ENCODE measurements around the gene TBL2. TPM values are rescaled to one million over a fixed set of nuclear protein-coding genes. Genes with fewer than 3 reads are reported as not detected.
"Not testable (repeated sequence)": the region's sequence is repeated elsewhere in the genome, so short reads cannot be mapped to it uniquely, and the experiment has no call there.

TBL2 gene, protein sequence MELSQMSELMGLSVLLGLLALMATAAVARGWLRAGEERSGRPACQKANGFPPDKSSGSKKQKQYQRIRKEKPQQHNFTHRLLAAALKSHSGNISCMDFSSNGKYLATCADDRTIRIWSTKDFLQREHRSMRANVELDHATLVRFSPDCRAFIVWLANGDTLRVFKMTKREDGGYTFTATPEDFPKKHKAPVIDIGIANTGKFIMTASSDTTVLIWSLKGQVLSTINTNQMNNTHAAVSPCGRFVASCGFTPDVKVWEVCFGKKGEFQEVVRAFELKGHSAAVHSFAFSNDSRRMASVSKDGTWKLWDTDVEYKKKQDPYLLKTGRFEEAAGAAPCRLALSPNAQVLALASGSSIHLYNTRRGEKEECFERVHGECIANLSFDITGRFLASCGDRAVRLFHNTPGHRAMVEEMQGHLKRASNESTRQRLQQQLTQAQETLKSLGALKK
- 7.8 TPM for total RNA-seq
- long read RNA-seq, full-length matches to known transcripts: 14 of 21 reads
- long read RNA-seq, partial matches to known transcripts: 1 of 21 reads
- long read RNA-seq, other reads (novel, unspliced or antisense): 6 of 21 reads

DNA sequence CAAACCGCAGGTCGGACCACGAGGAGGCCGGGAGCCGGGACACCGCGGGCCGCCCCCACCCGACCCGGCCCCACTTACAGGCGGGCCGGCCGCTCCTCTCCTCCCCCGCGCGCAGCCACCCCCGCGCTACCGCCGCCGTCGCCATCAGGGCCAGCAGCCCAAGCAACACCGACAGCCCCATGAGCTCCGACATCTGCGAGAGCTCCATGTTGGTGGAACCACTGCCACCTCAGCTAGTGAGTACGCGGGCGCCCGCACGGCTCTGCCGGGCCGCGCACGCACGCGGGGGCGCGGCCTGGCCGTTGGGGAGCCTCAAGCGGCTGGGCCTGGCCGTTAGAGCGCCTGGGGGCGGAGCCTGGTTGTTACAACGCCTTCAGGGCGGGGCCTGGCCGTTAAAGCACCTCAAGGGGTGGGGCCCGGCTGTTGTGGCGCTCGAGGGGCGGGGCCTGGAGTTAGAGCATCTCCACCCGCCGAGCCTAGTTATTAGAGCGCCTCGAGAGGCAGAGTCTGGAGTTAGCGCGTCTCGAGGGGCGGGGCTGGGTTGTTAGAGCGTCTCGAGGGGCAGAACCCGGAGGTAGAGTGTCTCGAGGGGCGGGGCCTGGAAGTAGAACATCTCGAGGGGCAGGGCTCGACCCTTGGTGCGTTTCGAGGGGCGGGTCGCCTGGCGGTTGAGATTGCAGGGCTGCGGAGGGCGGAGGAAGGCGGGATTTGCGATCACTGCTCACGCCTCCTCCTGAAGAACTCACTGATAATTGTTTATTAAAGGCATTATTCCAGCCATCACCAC, at the start of gene TBL2:
TBL2 (minus strand) TSS at position 238 of the 787 bp plus-strand sequence; CDS start at position 208, 30 bp downstream.
- intact Hi-C loops (cut with micrococcal nuclease): no loop called here
- peak; percentile 100 for DNase-seq
- ATAC-seq: peak; percentile 97

DNA sequence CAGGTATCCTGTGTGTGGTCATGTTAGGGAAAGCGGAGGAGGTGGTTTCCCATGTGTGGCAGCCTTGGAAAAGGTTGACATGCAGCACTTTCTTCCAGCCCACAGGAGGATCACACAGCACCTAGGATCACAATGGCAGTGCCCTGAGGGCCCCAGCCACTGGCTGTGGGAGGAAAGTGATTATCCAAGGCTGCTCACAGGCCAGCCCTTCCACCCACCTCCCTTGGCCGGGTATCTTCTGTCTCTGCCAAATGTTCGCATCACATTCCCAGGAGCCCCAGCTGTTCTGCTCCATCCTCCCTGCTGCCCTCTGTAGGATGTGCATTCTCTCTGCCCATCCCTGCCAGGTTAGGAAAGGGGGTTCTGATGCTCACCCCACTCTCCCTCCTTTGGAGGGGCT, 48.4 kb upstream of the TBL2 start:
- intact Hi-C loops (cut with micrococcal nuclease): no loop called here

DNA sequence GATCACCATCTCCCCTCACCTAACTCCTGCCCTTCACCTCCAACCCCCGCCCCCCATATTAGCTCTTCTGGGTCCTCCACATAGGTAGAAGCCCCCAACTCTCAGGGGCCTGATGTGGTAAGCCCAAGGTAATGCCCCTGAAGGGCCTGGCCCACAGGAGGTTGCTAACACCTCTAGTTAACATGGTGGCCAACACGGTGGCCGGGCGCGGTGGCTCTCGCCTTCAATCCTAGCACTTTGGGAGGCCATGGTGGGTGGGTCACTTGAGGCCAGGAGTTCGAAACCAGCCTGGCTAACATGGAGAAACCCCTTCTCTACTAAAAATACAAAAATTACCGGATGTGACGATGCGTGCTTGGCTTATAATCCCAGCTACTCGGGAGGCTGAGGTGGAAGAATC, 46.9 kb upstream of the TBL2 start:
- DNase-seq: no peak

More for the DNA sequence above, 48.4 kb upstream of the TBL2 start:
- DNase-seq: no peak
- no peak for ATAC-seq

DNA sequence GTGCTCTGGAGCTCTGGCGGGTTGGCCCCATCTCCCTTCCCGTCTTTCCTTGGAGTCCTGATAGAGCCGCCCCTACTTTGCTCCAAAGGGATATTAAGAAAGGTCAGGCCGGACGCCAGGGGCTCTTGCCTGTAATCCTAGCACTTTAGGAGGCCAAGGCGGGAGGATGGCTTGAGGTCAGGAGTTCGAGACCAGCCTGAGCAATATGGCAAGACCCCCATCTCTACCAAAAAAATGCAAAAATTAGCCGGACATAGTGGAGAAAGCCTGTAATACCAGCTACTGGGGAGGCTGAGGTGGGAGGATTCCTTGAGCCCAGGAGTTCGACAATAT, 46.3 kb upstream of the TBL2 start:
- no peak for ATAC-seq

More for the DNA sequence above, 46.9 kb upstream of the TBL2 start:
- no peak for ATAC-seq
- intact Hi-C loops (cut with micrococcal nuclease): no loop called here

DNA sequence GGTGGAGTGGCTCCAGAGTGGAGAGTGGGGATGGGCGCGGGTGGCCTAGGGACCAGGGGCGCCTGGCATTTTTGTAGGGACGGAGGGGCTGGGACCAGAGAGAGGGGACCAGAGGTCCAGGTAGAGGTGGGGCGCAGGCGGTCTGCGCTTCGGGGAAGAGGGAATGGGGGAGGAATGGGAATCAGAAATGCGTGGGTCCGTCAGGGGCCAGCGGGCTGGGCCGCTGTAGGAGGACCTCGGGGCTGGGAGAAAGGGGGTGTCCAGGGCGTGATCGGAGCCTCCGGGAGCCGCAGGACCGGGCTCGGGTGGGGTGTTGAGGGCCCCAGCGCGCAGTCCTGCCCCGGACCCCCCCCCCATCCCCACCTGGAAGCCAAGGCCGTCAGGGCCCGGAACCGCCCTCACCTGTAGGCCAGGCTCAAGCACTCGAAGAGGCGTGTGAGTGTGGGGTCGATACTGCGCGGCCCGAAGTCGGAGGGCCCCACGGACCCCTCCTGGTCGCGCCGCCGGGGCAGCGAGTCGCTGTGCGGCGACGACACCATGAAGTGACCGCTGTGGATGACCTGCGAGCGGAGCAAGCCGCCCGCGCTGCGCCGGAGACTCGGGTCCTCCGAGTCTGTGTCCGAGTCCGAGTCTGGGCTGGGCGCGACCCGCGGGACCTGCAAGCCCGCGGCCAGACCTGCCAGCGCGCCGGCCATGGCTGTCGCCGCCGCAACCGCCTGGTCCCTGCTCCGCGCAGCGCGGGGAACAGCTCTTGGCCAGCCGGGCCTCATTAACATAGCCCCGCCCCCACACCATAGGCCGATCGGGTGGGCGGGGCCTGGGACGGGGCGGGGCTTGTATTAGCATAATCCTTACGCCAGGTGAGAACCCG, 45.7 kb upstream of the TBL2 start, which contains the start of gene MLXIPL:
MLXIPL (minus strand) TSS at position 725 of the 871 bp plus-strand sequence; CDS start at position 695, 30 bp downstream.
- peak; percentile 96 for ATAC-seq
- DNase-seq: peak; percentile 87
- intact Hi-C loops (cut with micrococcal nuclease): no loop called here

More for the DNA sequence above, 46.3 kb upstream of the TBL2 start:
- DNase-seq: no peak
- intact Hi-C loops (cut with micrococcal nuclease): no loop called here

DNA sequence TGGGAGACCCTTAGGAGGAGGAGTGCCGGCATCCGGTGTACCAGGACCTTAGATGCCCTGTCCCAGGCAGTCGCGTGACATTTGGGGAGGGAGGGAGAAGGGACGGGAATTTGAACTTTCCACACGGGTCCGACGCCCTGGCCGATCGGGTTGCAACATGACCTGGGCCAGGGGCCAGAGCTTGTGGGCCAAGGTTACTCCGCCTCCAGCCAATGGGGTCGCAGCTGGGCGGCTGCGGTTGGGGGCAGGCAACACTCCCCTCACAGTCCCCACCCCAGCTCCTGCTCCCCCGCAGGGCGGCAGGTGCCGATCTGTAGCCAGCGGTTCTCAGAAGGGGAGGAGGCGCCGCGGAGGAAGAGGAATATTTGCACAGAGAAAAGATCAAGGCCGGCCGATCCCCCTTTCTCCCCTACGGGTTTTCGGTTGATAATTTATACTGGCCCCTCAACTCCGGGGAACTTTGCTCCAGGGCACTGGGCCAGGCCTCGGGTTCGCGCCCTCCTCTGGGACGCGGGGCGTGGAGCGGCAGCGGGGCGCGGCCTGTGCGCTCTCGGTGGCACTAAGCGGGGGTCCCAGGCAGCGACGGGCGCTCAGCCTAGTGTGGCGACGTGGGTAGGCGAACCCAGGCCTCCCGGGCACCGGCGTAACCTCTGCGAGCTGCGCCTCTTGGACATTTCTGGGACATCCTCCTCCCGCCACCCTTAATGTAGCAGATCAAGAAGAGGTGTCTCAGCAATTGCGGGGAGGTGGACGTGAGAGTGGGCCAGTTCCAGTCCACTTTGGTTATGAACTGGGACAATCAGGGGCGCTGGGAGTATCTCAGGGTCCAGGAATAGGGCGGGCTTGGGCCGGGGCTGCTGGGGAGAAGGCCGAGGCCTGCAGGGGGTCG, 44.8 kb upstream of the TBL2 start:
- DNase-seq (peak; percentile 73), ATAC-seq (peak; percentile 59)
- intact Hi-C loops (cut with micrococcal nuclease): no loop called here

DNA sequence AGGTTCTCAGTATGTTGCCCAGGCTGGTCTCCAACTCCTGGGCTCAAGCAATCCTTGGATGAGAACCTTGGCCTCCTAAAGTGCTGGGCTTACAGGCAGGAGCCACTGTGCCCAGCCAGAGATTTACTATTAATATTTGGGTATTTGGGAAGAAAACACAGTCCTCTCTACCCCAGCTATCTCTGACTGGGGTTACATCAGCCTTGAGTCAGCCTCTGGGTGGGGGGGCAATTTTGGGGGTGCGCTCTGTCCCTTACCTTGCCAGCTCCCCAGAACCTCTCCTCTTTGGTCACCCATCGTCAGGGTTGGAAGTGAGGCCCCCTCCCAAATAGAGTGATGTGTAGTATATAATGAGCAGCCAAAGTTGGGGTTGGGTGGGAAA, 44.1 kb upstream of the TBL2 start:
- intact Hi-C loops (cut with micrococcal nuclease): no loop called here
- DNase-seq: no peak
- ATAC-seq: no peak

DNA sequence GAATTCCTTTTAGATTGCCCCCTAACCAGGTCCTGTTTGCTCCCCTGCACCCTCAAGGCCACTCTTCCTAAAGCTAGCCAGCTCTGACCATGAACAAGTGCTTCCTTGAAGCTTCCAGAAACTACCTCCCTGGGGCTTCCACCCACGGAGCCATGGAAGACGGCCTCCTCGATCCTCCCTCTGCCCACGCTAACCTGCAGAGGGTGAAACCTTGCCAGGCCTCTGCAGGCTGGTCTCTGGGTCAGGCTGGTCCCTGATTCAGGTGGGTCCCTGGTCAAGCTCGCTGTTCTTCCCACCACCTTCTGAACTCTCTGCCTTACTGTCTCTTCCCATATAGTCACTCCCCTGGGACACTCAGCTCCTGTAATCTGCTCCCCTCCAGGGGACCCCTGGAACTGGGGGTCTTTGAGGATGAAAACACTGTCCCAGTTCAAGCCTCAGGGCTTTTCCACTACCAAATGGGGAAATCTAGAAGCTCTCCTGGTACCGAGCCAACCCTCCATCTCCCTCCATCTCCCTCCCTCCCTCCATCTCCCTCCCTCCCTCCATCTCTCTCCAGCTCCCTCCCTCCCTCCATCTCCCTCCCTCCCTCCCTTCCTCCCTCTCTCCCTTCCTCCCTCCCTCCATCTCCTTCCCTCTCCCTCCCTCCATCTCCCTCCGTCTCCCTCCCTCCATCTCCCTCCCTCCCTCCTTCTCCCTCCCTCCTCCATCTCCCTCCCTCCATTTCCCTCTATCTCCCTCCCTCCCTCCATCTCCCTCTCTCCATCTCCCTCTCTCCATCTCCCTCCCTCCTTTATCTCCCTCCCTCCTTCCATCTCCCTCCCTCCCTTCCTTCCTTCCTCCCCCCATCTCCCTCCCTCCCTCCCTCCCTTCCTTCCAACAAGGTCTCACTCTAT, 43.0 kb upstream of the TBL2 start:
- ATAC-seq (no peak), DNase-seq (no peak)
- intact Hi-C loops (cut with micrococcal nuclease): no loop called here

DNA sequence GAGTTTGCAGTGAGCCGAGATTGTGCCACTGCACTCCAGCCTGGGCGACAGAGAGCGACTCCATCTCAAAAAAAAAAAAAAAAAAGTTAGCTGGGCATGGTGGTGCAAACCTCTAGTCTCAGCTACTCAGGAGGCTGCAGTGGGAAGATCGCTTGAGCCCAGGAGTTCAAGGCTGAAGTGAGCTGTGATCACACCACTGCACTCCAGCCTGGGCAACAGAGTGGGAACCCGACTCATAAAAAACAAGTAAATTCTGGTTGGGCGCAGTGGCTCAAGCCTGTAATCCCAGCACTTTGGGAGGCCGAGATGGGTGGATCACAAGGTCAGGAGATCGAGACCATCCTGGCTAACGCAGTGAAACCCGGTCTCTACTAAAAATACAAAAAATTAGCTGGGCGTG, 41.0 kb upstream of the TBL2 start:
- intact Hi-C loops (cut with micrococcal nuclease); ATAC-seq; DNase-seq: not testable (repeated sequence)

DNA sequence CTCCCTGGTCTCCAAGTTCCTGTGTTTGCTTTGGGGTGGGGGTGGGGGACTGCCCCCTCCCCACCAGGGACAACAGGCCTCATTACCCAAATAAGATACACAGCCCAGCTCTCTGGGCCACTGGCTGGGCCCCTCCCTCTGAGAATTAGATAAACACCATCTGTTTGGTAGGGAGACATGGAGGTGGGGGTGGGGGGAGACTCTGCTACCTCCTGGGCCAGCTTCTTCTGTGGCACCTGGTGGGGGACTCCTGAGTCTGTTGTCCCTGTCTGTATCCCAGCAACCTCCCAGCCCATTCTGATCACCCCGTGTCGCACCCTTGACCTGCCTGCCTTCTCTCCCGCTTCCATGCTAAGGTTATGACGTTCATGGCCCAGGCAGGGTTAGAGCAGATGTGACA, 40.2 kb upstream of the TBL2 start:
- no peak for ATAC-seq
- intact Hi-C loops (cut with micrococcal nuclease): no loop called here
- DNase-seq: no peak

DNA sequence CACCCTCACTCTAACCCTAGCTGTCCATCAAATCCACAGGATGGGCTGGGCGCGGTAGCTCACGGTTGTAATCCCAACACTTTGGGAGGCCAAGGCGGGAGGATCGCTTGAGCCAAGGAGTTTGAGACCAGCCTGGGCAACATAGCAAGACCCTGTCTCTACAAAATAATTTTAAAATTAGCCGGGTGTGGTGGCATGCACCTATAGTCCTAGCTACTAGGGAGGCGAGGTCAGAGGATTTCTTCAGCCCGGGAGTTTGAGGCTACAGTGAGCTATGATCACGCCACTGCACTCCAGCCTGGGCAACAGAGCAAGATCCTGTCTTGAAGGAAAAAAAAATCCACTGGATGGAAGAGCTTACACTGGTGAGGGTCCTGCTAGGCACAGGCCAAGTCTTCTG, 39.1 kb upstream of the TBL2 start:
- ATAC-seq; DNase-seq; intact Hi-C loops (cut with micrococcal nuclease): not testable (repeated sequence)

DNA sequence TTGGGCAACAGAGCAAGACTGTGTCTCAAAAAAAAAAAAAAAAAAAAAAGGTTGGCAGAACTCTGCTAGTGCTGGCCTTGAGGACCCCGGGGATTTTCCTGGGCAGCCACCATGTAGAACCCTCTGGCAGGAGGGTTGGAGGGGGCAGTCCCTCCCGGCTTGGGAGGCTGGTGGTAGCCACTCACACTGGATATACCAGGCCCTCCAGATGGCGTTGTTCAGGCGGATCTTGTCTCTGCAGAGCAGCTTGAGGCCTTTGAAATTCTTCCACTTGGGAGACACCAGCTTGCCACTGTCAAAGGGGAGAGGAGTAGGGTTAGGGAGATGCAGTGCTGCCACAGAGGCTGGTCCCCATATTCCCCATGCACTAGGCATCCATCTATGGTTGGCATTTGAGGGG, 37.5 kb upstream of the TBL2 start:
- intact Hi-C loops (cut with micrococcal nuclease): no loop called here
- no peak for DNase-seq
- ATAC-seq: no peak

DNA sequence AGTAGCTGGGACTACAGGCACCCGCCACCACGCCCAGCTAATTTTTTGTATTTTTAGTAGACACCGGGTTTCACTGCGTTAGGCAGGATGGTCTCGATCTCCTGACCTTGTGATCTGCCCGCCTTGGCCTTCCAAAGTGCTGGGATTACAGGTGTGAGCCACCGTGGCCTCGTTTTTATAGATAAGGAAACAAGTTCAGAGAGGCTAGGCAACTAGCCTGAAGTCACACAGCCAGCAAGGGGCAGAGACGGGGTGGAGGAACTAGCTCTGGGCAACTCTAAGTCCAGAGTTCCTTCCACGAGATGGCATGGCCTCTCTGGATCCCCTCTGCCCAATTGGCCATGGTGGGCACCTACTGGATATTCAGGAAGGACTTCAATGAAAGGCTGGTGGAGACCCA, 36.6 kb upstream of the TBL2 start:
- intact Hi-C loops (cut with micrococcal nuclease): loop anchor here (5.0 kb wide), 1 partner anchor 107 kb away; no protein-coding TSS in a partner anchor
- ATAC-seq, DNase-seq: not testable (repeated sequence)

DNA sequence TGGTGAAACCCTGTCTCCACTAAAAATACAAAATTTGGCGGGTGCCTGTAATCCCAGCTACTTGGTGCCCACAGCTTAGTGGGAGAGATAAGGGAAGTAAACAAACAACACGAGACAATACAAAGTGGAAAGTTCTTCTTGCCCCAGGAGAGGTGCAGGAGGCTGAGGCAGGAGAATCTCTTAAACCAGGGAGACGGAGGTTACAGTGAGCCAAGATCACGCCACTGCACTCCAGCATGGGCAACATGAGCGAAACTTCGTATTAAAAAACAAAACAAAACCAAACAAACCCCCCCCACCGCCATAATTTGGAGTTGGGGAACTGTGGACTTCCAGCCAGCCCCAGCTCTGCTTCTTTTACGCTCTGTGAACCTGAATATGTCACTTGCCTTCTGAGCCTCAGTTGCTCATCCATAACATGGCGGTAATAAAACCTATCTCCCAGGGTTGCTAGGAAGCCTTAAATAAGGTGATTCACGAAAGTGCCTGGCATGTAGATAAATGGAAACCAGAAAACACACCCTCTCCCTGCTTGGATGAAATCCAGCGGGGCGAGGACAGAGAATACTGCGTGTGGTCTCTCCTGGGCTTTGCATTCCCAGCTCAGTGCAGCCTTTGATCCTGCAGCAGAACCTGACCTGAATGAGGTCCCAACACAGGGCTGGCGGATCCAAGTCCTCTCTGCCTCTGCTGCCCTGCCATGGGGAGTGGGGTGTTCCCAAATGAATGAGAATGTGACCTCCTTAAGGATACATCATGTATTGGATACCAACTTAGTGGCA, 35.8 kb upstream of the TBL2 start:
- intact Hi-C loops (cut with micrococcal nuclease): loop anchor here (5.0 kb wide), 1 partner anchor 108 kb away; no protein-coding TSS in a partner anchor
- no peak for ATAC-seq
- DNase-seq: no peak

DNA sequence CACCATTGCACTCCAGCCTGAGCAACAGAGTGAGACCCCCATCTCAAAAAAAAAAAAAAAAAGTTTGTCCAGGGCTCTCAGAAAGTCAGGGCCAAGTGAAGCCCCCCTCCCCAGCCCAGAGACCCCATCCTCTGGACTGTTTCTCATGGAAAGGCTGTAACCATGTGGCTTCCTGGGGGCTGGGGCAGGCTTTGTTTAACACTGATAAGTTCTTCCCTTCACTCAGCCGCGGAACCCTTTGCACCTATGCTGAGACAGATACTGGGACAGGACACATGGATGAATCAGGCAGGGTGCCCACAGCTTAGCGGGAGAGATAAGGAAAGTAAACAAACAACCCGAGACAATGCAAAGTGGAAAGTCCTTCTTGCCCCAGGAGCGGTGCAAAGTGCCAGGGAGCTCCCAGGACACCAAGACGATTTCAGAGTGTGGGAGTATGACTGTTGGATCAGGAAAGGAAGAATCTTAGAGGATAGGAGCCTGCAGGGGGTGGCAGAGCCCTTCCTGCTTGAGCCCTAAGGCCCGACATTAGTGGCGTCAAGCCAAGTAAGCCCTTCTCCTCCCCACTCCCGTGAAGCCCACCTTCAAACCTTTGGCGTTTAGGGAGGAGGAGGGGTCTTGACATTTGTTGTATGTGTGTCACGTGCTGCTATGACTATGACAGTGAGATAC, 34.4 kb upstream of the TBL2 start:
- intact Hi-C loops (cut with micrococcal nuclease): loop anchor here (5.0 kb wide), 1 partner anchor 110 kb away; no protein-coding TSS in a partner anchor
- peak; percentile 25 for ATAC-seq
- no peak for DNase-seq
